ENCODE data around the gene TSPYL6. TPM values are rescaled to one million over a fixed set of nuclear protein-coding genes. Genes with fewer than 3 reads are reported as not detected.

The TSPYL6 gene
- total RNA-seq, 1 donor = under 0.01 TPM

DNA sequence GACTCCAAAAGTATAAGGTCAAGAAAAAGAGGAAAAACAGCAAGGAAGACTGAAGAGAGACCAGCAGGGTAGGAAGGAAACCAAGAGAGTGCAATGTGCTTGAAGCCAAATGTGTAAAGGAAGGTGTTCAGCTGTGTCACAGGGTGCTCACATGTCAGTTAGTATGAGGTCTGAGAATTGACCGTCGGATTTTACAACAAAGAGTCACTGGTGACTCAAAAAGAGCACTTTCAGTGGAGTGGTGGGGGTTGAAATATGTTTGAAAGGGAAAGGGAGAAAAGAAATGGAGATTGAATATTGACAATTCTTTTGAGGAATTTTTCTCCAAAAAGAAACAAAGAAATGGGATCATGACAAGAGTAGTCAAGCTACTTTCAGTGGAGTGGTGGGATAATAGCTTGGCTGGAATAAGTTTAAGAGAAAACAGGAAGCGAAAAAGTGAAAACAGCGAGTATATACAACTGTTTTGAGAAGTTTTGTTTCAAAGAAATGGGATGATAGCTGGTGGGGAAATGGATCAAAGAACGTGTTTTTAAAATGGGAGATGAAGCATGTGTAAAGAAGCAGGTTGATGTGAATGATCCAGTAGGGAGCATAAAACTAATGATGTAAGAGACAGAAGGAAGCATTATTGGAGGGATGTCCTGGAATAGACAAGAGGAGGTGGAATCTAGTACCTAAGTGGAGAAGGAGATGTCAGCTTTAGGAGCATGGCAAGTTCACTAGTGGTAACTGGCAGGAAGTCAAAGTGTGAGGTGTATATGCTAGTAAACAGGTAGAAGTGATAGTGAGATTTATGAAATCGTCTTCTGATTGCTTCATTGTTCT lies 3.6 kb upstream of the TSPYL6 start:
- DNase-seq (ENCODE audit: low read depth in 2 of 3, low spot score in 2 of 3) = no peak

DNA sequence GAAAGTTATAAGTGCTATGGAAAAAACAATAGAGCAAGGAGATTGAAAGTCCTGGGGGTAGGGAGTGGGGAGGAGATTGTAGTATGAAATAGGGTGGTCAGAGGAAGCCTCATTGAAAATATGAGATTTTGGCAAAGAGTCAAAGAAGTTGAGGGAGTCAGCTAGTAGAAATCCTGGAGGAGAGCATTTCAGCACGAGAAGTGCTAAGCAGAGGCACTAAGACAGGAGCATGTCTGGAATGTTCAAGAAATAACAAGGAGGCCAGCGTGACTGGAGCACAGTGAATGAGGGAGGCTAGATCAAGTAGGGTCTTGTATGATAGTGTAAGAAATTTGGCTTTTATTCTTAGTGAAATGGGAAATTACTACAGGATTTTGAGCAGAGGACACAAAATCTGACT lies 2.1 kb upstream of the TSPYL6 start:
- no peak for DNase-seq (ENCODE audit: low read depth in 2 of 3, low spot score in 2 of 3)

DNA sequence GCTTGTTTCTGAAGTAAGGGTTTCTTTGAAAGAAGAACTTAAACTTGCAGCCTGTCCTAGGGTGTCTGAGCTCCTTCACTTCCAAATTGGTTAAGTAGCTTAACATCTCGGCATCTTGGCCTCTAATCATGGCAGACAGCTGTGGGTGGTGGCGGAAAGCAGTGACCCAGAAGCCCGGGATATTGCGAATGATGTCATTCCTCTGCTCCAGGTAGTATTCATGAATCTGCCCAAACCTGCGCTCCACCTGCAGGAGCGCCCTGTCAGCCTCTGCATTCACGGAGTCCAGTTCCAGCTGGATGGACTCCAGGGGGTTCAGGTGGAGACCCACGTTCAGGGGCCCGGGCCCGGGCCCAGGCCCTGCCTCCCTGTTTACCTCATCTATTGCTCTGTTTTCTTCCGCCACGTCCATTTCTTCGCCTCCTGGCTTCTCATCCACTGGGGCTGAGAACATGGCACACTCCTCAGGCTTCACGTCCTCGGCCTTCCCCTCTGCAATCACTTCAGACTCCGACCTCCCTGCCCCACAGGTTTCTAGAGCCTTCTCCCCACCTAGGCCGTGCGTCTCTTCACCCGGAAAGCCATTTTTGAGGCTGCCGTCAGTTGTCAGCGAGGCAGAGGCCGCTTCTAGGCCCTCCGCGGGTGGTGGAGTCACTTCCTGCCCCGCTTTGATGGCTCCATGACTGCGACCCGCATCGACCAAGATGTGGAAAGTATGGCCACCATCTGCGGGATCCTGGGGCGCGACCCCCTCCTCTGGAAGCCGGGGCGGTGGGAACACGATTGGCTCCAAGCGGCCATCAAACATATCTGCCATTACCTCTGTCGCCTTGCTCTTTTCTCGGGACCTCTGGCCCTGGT lies 569 bp downstream of the TSPYL6 start:
- DNase-seq (ENCODE audit: low read depth in 2 of 3, low spot score in 2 of 3) = no peak

DNA sequence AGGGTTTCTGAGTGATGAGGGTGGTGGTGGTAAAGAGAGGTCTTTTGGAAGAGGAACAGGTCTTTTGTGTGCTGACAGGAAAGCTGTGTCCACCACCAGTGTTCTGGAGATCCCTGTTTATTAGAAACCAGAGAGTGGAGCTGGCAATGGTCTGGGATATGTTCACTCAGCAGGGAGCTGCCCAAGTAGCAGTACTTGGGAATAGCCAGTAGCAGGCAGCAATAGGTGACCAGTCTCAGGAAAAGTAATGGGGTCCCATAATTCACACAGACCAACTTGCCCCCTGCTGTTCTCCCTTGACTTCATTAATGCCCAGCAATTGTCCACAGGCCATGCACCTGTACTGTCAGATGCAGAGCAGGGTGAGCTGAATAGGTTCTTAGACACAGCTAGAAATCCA lies 1.8 kb downstream of the TSPYL6 start:
- no peak for DNase-seq (ENCODE audit: low read depth in 2 of 3, low spot score in 2 of 3)

DNA sequence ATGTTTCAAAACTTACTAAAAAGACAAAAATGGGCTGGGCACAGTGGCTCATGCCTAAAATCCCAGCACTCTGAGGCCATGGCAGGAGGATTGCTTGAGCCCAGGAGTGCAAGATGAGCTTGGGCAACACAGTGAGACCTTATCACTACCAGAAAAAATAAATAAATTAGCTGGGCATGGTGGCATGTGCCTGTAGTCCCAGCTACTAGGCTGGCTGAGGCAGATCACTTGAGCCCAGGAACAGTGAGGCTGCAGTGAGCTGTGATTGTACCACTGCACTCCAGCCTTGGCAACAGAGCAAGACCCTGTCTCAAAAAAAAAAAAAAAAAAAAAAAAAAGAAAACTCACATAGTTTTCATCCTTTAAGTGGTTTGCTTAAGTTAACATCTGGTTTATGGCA lies 6.4 kb downstream of the TSPYL6 start:
- DNase-seq (ENCODE audit: low read depth in 2 of 3, low spot score in 2 of 3) = no peak

DNA sequence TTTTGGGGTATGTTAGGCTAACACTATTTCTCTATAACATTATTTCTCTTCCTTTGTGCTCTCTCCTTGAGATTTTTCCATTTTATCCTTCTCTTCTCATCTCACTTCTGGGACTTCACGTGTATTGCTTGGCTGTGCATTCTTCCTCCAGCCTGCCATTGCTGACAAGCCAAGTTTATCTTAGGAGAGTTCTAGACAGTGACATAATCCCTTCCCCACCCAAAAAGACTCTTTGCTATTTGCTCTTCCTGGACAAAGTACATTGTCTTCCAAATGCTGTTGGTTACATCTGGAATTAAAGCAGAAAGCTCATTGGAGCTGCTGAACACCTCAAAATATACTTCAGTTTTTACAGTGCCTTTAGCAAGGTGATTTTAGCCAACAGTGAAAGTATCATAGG lies 8.9 kb downstream of the TSPYL6 start:
- DNase-seq (ENCODE audit: low read depth in 2 of 3, low spot score in 2 of 3) = no peak

DNA sequence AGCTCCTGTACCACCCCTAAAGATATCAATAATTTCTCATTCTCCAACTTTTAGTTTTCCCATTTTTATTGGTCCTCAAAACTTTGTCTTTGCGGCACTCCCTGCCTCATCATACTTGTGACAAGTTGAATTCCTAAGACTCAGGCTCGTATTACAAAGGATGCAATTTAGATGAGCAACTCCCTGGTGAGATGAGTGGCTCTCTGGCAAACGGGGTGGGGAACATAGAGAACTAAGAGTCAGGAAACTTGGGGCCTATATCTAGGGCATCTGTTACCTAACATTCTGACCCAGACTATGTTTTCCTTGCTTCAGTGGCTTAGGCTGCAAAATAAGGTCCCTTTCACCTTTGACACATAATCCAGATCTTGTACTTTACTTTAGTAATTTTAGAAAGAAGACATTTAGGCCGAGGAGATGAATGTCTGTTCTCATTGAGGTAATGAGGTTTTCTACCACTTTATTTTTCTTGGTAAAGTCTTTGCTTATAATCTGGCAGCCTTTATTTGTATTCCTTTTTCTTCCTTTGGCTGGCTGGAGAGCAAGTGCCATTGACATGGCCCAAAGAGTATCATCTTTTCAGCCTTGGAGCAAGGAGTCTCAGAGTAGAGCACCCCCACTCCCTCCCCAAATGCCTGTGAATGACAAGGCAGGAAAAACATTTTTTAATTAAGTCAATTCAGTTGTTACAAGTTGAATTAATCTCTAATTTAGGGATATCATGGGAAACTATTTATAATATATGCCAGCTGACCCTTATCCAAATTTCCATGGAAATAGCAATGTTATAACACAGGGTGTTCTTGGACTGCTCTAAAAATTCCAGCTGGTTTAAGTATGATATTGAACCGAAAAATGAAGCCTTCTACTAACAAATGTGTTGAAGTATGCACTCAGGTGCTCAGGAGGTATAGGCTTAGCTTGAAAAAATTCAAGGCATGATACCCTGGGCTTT lies 15.2 kb downstream of the TSPYL6 start:
- no peak for DNase-seq (ENCODE audit: low read depth in 2 of 3, low spot score in 2 of 3)

DNA sequence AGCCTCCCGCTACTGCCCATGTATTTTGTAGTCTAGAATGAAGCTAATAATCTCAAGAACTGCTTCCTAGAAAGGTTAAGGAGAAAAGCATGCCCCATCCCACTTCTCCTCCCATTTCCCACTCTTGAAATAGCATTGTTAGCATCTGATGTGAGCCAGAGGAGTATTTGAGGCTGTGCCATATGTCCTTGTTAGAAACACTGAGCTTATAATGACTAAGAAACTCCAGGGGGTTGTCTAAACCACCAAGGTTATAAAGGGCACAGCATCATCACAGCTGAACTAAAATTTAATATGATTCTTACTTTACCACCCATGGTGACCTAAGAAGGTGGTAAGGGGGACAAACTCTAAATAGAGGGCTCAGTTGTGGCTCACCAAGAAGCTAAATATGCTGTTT lies 16.6 kb downstream of the TSPYL6 start:
- DNase-seq (ENCODE audit: low read depth in 2 of 3, low spot score in 2 of 3) = no peak

DNA sequence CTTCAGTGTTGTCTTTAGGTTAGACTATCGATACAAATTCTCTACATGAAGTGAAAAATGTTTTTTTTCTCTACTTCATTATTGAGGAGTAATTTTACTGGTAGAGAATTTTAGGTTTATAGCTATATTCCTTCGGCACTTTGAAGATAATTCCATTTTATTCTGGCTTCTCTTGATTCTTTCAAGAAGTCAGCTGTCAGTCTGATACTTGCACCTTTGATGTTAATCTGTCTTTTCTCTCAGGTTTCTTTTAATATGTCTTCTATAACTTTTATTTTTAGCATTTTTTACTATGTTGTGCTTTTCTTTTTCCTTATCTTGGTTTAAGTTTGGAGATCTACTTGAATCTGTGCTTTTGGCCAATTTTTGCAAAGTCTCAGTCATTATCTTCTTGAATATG lies 18.6 kb downstream of the TSPYL6 start:
- DNase-seq (ENCODE audit: low read depth in 2 of 3, low spot score in 2 of 3) = no peak

DNA sequence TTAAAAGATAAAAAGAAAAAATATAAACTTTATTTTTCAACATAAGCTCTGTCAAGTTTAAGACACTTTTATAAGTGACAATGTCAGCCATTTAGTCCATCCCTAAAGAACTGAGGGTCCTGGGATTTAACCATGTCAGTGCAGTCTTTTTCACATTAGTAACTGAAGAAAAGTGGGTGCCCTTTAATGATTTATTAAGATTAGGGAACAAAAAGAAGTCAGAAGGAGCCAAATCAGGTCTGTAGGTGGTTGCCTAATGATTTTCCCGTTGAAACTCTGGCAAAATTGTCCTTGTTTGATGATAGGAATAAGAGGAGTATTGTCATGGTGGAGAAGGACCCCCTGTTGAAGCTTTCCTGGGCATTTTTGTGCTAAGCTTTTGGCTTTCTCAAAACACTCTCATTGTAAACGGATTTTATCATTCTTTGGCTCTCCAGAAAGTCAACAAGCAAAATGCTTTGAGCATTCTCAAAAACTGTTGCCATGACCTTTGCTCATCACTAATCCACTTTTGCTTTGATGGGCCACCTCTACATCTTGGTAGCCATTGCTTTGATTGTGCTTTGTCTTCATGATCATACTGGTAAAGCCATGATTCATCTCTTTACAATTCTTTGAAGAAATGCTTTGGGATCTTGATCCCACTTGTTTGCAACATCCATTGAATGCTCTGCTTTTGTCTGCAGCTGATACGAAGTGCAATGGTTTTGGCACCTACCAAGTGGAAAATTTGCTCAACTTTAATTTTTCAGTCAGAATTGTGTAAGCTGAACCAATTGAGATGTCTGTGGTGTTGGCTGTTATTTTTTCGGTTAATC lies 22.0 kb downstream of the TSPYL6 start:
- DNase-seq (ENCODE audit: low read depth in 2 of 3, low spot score in 2 of 3) = no peak

DNA sequence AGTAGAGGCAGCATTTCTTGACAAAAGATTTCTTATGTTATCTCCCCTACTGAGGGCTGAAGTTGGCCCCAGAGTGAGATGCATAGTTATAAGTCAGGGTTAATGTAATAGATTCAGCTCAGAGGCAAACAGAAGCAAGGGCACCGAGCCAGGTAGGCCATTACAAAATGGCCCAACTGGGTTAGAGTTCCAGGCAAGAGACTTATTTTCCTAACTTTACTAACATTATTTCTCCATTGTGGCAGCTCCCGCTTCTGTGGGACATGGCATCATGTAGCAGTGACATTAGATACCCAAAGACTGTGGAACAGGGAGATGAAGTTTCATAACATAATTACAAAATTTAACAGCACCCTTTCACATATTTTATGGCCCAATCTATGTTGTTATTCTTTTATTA lies 27.1 kb downstream of the TSPYL6 start:
- no peak for DNase-seq (ENCODE audit: low read depth in 2 of 3, low spot score in 2 of 3)

DNA sequence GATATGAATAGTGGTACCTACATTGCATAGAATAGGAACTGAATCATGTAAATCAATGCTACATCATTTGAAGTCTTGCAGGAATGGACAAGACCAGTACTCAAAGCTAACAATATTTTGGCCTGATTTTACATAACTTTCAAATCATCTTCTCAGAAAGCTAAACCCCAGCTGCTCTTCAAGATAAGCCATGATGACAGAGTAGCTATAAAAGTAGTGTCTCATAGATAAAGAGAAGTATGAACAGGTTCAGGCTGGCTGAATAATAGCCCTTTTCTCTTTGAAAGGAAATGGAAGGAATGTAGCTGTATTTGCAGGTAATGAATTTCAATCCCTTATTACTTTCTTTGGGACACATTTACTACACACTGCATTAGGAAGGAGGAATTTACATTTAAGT lies 28.2 kb downstream of the TSPYL6 start:
- DNase-seq (ENCODE audit: low read depth in 2 of 3, low spot score in 2 of 3) = no peak

DNA sequence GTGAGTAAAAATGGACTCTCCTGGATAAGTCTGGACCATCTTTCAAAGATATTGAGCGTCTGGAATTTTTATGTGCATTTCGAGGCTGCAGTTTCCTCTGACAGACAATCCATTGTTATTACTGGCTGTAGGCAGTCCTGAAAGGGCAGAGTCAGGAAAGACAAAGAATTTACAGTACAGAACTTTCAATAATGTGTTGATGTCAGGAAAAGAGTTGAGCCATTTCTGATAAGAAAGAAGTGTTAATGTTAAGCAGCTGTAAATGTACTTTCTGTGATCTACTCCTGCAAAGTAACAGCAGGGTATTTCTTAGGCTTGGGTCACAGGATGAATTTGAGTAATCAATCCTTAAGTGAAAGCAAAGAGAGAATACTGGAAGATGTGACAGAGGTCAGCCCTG lies 29.8 kb downstream of the TSPYL6 start:
- no peak for DNase-seq (ENCODE audit: low read depth in 2 of 3, low spot score in 2 of 3)

DNA sequence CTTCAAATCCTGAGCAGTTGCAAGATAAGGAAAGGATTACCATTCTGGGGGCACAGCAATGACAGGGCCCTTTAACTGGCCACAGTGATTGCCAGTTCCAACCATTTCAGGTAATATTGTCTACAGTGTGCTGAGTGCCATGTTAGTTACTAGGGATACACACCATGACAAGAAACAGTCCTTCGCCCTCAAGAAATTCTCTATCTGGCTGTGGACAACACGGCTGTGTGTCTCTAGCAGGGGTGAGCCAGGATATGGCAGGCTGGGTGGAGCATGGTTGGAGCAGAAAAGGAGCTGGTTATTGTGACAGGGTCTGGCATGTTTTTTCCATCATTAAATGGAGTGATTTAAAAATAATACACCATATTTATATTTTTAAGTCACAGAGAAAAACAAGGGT lies 31.0 kb downstream of the TSPYL6 start:
- DNase-seq (ENCODE audit: low read depth in 2 of 3, low spot score in 2 of 3) = no peak

DNA sequence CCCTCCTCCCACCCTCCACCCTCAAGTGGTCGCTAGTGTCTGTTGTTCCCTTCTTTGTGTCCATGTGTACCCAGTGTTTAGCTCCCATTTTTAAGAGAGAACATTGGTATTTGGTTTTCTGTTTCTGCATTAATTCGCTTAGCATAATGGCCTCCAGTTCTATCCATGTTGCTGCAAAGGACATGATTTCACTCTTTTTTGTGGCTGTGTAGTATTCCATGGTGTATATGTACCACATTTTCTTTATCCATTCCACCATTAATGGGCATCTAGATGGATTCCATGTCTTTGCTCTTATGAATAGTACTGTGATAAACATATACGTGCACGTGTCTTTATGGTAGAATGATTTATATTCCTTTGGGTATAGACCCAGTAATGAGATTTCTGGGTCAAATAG lies 42.9 kb downstream of the TSPYL6 start:
- no peak for DNase-seq (ENCODE audit: low read depth in 2 of 3, low spot score in 2 of 3)

DNA sequence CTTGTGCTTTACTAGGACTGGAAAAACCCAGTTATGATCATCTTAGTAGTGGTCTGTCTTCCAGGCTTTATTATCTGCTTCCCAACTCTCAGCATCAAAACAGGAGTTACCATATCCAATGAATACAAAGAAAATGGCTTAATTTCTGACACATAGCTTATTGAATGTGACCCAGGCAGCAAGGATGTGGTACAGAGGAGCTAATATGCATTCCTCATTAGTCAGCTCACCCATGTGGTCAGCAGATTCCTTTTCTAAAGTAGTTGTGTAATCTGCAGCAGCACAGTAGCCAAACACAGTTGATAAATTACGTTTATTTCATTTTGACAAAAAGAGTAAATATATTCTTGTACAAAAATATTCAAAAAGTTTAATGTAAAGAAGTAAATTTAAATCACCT lies 43.6 kb downstream of the TSPYL6 start:
- no peak for DNase-seq (ENCODE audit: low read depth in 2 of 3, low spot score in 2 of 3)

DNA sequence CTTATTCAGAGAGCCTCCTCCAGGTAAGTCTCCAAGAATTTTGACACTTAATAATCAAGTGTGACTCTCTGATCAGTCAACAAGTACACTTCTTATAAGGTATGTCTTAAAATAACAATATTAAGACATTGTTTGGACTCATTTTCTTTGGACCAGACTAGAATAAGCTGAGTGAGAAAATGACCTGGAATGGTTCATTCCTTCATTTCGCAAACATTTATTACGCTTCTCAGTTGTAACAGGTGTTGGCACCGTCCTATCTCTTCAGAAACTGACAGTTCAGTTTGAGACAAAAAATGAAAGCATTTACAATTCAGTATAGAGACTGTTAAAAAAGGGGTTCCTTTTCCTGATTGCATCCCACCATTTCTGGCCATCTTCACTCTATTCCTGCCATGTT lies 46.6 kb downstream of the TSPYL6 start:
- no peak for DNase-seq (ENCODE audit: low read depth in 2 of 3, low spot score in 2 of 3)

DNA sequence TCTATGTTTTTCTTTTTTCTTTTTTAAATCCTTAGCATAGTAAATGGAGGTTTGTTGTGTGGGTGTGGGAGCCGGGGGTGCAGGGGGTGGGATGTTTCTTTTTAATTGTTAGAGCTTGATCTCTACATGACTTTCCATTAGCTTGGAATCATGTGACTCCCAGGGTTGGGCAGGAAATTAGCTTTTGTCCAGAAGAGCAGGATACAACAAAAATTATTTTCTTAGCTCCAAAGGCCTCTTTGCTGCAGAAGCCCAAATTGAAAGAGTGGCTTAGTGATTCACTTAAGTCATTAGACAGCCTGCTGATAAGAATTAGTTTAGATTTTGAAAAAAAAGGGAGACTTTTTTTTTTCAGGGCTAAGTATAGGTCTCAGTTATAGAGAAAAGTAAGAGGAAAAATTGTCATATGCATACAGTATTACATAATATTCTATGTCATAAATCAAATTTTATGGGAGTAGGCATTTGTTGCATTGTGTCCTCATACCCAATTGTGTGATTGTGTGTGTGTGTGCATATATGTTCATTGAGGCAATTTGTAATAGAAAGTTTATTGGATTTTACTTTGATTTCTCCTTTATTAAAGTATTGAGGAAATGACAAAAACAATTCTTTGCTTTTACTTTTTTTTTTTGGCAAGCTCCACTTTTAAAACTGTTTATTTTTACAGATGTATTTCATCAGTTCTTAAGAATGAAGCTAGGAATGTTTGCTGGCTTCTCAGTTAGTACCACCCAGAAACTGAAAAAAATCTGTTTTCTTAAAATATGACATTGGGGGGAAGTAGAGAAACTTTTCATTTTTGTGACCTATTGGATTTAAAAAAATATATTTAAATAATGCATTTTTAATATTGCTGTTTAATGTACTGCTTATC lies 47.4 kb downstream of the TSPYL6 start:
- DNase-seq (ENCODE audit: low read depth in 2 of 3, low spot score in 2 of 3) = no peak

DNA sequence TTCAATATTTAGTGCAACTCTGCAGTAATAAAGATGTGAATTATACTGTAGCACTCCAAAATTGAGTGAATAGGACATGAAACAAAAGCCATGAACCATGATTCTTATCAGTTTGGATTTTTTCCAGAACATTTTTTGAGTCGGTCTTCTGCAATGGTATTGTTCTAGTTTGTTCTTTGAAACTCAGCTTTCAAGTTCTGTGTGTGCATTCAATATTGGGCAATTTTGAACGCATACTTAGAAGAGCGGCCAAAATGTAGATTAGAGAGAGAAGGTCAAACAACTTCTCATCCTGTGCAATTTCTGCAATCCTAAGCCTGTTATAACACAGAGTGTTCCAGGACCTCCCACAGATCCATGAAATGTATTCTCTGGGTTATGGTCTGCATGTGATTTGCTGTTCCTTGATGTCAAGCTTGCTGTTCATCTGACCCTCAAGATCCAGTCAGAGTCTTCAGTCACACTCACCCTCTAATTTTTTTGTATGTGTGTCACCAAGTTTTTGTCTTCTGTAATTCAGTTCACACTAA lies 48.3 kb downstream of the TSPYL6 start:
- DNase-seq (ENCODE audit: low read depth in 2 of 3, low spot score in 2 of 3) = no peak

Data from hematopoietic multipotent progenitor cell (in vitro differentiated cells).